GM12891 (cell line): ENCODE measurements around the gene ARL5B.

Experiments
- DNase-seq: peaks from one replicate; pipeline ENCODE4 v3.0.0; 2011; ENCODE audit warnings: low spot score; ENCODE audit not compliant: insufficient read length
- FAIRE-seq: peaks from 2 replicates; lab custom pipeline; 2011; peaks lifted over from hg19 to GRCh38; lab: Jason Lieb, UNC
- PAX5 ChIP-seq: IDR thresholded peaks from 2 replicates; pipeline ENCODE4 v1.6.1; 2011; ENCODE audit warnings: low read length, moderate library complexity, mild to moderate bottlenecking; ENCODE audit not compliant: insufficient read depth, severe bottlenecking
- POLR2A ChIP-seq: IDR thresholded peaks from 2 replicates; pipeline ENCODE4 v1.6.1; 2011; ENCODE audit warnings: low read depth, low read length, control low read depth
- POLR2AphosphoS5 ChIP-seq: IDR thresholded peaks from 2 replicates; pipeline ENCODE4 v1.6.1; 2011; ENCODE audit warnings: low read depth, low read length, control low read depth
- POU2F2 ChIP-seq: IDR thresholded peaks from 2 replicates; pipeline ENCODE4 v1.6.1; 2011; ENCODE audit warnings: low read depth, mild to moderate bottlenecking, control low read depth, low read length, moderate library complexity
- SPI1 ChIP-seq: IDR thresholded peaks from 2 replicates; pipeline ENCODE4 v1.6.1; 2011; ENCODE audit warnings: low read depth, low read length, control low read depth
- TAF1 ChIP-seq: IDR thresholded peaks from 2 replicates; pipeline ENCODE4 v1.6.1; 2011; ENCODE audit warnings: low read depth, low read length, control low read depth

The ARL5B gene

GRCh38 chr10:18658271-18659124 lies 733 bp upstream of the ARL5B start:
- peak; percentile 65; the same call in 1 of the 2 replicates for TF ChIP-seq TAF1
- TF ChIP-seq POLR2AphosphoS5: no peak
- DNase-seq: no peak
- FAIRE-seq: peak; percentile 66

DNA sequence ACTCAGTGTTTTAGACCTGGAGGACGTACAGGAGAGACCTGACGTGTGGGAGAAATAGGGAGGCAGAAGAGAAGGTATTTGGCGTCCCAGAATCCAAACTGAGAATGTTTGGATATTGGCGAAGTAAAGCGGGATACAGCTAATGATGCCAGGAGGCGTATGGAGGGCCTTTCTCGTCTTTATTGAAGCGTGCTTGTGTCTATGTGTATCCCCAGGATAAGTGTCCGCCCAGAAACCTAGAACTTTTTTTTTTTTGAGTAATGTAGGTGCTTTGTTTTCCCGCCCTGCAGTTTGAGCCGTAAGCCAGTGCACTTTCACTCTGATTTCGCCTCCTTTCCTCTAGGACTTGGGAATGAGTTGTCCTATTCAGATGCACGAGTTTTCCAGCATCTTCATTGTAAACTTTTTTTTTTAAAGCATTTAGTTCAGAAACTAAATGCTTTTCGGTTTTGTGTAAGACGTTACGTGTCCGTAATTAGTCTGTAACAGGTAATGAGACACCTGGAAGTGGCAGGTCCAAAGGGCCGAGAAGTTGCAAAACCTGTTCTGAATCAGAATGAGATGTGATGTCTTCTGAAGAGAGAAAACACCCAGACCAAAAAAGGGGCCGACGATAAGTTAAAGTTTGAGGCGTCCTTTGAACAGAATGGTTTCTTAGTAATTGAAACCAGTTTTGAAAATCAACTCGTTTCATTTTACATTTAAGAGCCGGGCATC lies 746 bp downstream of the ARL5B start:
- no peak for DNase-seq
- peak; percentile 84 for FAIRE-seq
- TF ChIP-seq PAX5 (no peak), POLR2AphosphoS5 (no peak), POLR2A (no peak), TAF1 (no peak), SPI1 (no peak), POU2F2 (no peak)

DNA sequence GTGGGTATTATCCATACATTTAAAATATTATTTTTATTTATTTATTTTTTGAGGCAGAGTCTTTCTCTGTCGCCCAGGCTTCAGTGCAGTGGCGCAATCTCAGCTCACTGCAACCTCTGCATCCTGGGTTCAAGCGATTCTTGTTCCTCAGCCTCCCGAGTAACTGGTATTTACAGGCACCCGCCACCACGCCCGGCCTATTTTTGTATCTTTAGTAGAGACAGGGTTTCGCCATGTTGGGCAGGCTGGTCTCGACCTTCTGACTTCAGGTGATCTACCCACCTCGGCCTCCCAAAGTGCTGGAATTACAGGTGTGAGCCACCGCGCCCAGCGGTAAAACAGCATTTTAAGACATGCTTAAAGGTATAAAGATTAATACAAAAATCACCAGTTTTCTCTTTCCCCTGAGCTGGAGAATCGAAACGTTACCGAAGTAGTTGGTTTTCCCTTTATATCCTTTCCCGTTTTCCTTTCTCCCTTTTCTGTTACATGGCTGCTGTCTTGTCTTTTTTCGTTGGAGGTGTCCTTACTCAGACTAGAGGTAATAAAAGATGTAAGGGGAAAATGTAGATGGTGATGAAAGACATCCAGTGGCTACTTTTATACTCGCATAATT lies 1.7 kb downstream of the ARL5B start:
- no peak for FAIRE-seq
- no peak for TF ChIP-seq POLR2A
- TF ChIP-seq POLR2AphosphoS5: no peak
- TF ChIP-seq POU2F2: no peak
- no peak for TF ChIP-seq SPI1
- no peak for TF ChIP-seq PAX5
- TF ChIP-seq TAF1: no peak
- DNase-seq: no peak

DNA sequence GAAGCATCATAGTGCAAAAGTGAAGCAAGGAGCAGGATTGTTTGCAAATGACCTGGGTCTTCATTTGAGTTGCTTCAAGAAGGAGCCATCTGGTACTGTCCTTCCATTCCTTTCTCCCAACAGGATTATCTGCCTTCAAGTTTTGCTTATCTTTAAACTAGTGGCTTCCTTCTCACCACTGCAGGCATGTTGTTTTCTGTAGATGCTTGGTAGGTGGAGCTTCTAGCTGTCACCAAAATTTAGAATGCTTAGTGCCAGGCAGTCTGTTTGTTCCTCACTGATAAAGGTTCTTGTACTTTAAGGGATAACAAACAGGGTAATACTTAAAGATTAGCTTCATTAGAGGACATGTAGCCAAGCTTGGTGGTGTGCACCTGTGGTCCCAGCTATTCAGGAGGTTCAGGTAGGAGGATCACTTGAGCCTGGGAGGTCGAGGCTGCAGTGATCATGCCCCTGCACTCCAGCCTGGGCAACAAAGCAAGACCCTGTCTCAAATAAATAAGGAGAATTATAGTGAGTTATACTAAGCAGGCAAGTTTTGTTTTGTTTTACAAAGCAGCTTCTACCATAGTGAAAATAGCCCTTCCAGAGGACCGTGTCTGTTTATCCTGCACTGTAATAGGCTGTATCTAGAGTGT lies 5.7 kb downstream of the ARL5B start:
- DNase-seq (no peak), FAIRE-seq (no peak)
- no peak for TF ChIP-seq POLR2A

GRCh38 chr10:18665815-18666558 lies 6.8 kb downstream of the ARL5B start:
- TF ChIP-seq TAF1 (no peak), PAX5 (no peak), POLR2AphosphoS5 (no peak), SPI1 (no peak), POLR2A (no peak), POU2F2 (no peak)
- no peak for FAIRE-seq
- DNase-seq: no peak

DNA sequence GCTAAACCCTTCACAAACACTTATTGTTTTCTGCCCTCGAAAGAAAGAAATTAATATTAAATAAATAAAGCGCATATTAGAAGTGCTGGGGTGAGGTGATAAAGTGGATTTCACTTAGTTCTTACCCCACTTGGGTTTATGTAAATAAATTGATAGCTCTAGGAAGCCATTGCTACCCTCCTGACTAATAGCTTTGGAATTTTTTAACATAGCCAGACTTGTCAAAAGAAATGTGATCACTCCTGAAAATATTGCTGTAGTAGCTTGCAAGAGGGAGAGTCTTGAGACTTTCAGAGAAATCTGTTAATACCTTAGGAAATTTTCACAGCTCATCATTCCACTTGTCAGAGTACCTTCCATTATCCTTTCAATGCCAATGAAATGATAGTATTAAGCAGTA lies 7.6 kb downstream of the ARL5B start:
- no peak for DNase-seq
- FAIRE-seq: no peak
- TF ChIP-seq SPI1: no peak
- TF ChIP-seq PAX5: no peak
- TF ChIP-seq POU2F2: no peak

DNA sequence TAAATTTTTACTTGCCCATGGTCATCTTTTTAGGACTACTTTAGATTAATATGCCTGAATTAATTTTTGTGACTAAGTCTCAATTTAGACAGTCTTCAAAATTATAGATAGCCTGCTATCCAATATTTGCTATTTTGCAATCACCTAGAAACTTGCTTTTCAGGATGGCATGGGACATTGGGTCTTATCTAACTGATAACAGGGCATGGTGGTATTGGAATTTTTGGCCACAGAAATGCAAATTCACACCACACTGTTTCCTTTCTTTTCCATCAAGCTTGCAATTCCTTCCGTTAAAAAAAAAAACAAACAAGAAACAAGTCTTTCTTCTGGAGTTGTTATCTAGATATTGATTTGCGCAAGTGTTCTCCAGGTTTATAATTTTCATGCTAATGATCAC lies 8.8 kb downstream of the ARL5B start:
- FAIRE-seq: no peak
- DNase-seq: no peak
- TF ChIP-seq POU2F2: no peak
- no peak for TF ChIP-seq POLR2AphosphoS5
- TF ChIP-seq TAF1: no peak

DNA sequence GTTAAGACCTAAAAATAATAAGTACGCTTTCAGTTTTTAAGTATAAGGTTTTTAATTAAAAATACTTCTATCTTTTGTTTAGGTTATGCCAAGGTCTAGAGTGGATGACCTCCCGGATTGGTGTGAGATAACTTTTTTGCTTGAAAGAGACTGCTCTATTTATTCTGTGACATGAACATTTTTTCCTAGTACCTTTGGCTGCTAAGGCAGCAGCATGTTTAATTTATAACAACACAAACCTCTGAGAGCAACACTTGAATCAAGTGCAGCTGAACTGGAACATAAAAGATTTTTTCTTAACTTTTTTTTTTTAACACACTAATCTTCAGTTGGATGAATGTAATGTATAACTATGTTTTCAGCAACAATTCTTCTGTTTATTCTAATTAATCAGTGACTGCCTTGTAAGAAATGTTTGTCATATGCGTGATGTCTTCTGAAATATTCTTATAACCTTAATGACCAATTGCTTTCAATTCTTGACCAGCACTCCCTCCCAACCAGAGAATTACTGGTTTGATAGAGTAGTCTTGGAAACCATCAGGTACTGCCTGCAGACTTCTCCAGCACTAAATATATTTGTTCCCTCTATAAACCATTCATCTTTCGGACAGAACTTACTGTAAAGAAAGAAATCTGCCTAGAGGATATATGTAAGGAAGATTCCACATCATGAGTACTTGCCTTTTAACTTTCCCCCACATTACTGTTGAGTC lies 16.0 kb downstream of the ARL5B start:
- FAIRE-seq (no peak), DNase-seq (no peak)
- TF ChIP-seq POLR2A (no peak), POLR2AphosphoS5 (no peak), TAF1 (no peak), PAX5 (no peak), SPI1 (no peak), POU2F2 (no peak)

DNA sequence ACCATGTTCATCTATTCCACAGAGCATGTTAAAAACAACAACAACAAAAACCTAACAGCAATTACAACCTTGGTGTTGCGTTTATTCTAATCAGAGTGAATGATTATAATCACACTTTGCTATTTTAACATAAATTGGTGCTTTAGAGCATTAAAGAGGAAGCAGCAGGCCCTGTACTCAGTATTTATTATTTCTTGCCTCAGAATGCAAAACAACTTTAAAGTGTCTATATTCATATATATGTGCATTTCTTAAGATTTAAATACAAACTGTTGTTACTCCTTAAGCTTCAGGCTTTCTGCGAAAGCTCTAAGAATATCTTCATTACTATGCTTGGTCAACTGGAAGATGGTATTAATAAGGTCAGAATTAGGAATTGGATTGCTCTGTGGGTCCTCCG lies 21.5 kb downstream of the ARL5B start:
- FAIRE-seq (no peak), DNase-seq (no peak)
- TF ChIP-seq SPI1: no peak
- TF ChIP-seq POU2F2: no peak
- TF ChIP-seq POLR2A: no peak
- TF ChIP-seq POLR2AphosphoS5: no peak
- TF ChIP-seq TAF1: no peak
- TF ChIP-seq PAX5: no peak
